SKM-1 (cell line): ENCODE data around the gene ZFP91.
A peak's percentile ranks its signal among the peaks of the same experiment; 100 is the strongest.
"Not testable (repeated sequence)": the region's sequence is repeated elsewhere in the genome, so short reads cannot be mapped to it uniquely, and the experiment has no call there.

ENCODE experiments used
- DNase-seq: peaks from one replicate; lab custom pipeline; 2025; ENCODE audit not compliant: unreplicated experiment; lab: John Stamatoyannopoulos, UW

The ZFP91 gene, protein sequence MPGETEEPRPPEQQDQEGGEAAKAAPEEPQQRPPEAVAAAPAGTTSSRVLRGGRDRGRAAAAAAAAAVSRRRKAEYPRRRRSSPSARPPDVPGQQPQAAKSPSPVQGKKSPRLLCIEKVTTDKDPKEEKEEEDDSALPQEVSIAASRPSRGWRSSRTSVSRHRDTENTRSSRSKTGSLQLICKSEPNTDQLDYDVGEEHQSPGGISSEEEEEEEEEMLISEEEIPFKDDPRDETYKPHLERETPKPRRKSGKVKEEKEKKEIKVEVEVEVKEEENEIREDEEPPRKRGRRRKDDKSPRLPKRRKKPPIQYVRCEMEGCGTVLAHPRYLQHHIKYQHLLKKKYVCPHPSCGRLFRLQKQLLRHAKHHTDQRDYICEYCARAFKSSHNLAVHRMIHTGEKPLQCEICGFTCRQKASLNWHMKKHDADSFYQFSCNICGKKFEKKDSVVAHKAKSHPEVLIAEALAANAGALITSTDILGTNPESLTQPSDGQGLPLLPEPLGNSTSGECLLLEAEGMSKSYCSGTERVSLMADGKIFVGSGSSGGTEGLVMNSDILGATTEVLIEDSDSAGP

DNA sequence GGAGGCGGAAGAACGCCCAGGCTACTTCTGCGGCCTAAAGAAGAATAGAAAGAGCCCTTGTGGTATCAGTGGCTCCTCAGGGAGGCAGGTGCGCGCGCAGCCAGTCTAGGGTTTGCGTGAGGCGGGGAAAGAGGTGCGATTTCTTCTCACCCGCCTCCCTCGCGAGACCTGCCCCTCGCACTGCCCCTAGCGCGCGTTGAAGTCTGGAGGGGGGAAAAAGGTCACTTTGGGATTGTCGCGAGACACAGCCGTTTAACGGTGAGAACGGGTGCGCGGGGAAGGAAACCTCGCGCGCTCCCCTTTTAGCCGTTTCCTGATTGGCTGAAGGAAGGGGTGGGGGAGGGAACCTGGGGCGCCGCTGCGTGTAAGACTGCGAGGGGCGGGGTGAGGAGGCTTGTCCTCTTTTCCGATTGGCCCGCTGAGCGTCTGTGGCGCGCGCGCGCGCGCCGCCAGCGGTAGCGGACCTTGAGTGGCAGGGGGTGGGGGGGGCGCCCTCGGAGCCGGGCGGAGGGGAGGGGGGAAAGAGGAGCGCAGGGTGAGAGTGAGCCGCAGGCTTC is at the start of gene ZFP91:
Gene ZFP91 (plus strand): TSS at position 429 of the 557 bp plus-strand sequence. CDS start 219 bp downstream, outside the sequence.
- DNase-seq: peak; percentile 92

DNA sequence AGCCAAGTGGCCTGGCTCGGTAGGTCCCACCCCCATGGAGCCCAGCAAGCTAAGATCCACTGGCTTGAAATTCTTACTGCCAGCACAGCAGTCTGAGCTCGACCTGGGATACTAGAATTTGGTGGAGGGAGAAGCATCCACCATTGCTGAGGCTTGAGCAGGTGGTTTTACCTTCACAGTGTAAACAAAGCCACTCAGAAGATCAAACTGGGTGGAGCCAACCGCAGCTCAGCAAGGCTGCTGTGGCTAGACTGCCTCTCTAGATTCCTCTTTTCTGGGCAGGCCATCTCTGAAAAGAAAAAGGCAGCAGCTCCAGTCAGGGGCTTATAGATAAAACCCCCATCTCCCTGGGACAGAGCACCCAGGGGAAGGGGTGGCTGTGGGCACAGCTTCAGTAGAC is 48.6 kb upstream of the ZFP91 start:
- no peak for DNase-seq

DNA sequence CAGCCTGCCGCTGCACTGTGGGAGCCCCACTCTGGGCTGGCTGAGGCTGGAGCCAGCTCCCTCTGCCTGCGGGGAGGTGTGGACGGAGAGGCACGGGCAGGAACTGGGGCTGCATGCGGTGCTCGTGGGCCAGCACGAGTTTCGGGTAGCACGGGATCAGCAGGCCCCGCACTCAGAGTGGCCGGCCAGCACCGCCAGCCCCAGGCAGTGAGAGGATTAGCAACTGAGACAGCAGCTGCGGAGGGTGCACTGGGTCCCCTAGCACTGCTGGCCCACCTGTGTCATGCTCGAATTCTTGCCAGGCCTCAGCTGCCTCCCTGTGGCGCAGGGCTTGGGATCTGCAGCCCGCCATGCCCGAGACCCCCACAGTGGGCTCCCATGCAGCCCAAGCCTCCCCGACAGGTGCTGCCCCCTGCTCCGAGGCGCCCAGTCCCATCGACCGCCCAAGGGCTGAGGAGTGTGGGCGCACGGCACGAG is 47.0 kb upstream of the ZFP91 start:
- DNase-seq: no peak

DNA sequence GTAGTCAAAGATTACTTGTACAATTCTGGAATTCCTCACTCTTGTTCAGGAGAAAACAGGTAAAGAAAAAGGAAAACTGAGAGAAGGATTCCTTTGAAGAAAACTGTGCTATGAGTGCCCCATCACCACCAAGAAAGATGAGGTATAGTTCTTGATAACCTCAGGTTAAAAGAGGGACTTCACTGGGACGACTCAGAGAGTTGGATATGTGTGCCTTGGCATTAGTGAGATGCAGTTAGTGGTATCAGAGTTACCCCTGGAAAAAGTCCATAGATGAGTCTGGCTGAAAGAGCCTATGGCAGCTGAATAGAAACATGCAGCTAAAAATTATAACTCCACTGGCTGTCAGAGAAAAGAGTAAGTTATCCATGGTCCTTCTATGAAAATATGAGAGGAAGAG is 32.0 kb upstream of the ZFP91 start:
- DNase-seq: no peak

DNA sequence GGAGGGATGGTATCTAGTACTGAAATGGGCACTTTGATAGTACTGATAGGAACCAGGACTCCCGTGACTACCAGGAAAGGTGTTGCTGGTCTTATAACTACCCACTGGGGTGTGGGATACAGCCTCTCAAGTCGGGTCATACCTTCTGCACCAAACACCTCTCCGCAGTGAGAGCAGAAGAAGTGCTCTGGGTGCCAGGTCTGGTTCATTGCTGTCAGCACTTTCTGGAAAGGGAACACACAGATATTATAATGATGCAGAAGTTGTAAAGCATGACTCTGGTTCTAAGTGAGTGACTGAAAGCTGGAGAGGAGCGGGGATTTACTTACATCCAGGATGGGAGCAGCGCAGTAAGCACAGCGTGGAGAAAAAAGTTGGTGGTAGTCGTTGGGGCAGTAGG is 29.2 kb upstream of the ZFP91 start:
- no peak for DNase-seq

DNA sequence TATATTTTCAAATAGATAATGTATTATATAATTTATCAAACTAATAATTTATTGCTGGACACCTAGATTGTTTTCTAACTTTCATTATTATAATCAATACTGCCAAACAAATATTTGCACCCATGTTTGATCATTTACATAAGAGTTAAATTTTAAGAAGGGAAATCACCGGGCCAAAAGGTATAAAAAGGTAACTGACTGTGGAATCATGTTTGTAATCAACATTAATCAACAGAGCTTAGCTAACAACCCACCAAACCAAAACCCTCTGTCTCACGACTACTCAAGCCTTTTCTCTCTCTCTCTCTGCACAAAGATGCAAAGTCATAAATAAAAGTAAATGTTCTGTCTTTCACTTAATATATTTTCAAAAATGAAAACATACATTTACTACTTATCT is 18.0 kb upstream of the ZFP91 start:
- DNase-seq: no peak

DNA sequence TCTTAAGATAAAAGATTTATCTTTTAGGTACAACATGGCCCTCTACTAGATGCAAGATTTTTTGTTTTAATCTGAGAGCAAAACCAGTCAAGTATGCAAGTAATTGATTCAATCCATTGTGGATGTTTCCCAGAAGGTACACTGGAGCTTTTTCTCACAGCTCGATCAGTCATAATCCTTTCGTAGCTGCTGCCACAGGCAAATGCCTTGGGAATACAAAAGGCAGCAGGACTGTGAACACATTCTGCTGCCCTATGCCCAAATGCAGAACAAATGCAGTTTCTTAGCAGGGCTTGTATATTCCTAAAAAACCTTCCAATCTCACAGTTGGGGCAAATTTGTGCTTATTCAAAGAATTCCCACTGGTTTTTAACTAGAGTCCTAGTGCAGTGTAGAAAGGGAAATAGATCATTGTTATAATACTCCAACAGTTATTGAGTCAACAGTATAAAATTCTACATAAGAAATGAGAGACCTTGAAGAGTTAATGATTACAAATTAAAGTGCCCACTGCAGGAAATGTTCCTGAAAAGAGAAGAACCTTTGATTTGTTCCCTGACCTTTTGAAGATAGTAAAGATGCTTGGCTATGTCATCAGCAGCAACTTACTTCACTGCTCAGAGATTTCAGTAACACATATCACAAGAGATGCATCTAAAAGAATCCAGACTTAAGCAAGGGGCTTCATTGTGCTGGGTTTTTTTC is 17.3 kb upstream of the ZFP91 start:
- DNase-seq: no peak

DNA sequence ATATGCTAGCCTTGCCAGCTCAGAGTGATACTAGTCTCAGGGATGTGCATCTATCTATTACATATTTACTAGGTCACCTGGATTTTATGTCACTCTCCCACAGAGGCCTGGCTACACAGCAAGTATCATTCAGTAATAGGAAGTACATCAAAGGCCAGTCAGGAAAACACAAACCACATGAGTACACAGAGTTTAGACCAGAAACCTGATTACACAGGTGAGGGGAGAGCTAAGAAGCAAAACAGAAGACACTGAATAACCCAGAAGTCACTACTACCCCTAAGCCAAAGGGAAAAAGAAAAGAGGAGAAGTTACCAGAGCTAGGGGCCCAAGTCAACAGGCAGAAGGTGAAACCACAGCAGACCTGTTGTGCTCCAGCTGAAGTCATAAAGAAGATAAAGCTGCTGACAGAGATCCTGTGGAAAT is 16.5 kb upstream of the ZFP91 start:
- DNase-seq: no peak

DNA sequence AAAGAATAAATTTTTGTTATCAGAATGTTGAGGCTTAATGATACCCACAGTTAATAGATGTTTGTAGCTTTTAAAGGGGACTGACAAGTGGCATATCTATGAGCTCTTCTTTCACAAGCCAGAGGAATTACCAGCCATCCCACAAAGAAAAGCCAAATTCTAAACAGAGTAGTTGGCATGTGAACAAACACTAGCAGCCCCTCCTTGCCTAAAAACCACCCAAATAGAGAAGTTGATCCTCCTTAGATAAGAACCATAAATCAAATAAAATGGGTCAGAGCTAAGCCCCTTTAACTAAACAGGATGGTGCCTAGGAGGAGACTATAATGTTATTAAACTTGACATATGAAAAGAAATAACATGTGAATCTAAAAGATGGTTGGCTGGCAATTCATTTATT is 14.6 kb upstream of the ZFP91 start:
- no peak for DNase-seq

DNA sequence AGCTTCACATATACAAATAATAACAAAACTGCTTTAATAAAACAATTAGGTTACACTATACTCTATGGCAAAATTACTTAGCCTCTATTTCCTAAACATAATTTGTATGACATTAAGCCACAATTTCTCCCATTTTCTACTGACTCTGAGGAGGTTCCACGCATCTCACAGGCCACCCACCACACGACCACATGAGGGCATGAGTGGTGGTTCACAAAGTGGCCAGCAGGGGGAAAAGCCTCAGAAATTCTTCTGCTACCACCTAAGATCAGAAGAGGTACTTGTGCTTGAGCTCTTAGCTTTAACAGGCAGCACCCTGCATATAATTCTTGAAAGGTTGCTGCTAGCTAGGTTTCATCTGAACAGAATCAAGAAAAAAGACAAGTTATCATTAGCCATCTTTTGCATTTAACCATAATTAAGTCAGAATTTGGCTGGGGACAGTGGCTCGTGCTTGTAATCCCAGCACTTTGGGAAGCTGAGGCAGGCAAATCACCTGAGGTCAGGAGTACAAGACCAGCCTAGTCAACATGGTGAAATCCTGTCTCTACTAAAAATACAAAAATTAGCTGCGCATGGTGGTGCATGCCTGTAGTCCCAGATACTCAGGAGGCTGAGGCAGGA is 10.9 kb upstream of the ZFP91 start:
- DNase-seq: peak; percentile 29

DNA sequence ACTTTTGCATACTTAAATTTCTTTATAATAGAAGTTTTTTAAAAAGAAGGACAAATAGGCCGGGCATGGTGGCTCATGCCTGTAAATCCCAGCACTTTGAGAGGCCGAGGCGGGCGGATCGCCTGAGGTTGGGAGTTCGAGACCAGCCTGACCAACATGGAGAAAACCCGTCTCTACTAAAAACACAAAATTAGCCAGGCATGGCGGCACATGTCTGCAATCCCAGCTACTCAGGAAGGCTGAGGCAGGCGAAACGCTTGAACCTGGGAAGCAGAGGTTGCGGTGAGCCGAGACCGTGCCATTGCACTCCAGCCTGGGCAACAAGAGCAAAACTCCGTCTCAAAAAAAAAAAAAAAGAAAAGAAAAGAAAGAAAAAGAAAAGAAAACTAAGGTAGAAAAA is 6.0 kb upstream of the ZFP91 start:
- DNase-seq: not testable (repeated sequence)

DNA sequence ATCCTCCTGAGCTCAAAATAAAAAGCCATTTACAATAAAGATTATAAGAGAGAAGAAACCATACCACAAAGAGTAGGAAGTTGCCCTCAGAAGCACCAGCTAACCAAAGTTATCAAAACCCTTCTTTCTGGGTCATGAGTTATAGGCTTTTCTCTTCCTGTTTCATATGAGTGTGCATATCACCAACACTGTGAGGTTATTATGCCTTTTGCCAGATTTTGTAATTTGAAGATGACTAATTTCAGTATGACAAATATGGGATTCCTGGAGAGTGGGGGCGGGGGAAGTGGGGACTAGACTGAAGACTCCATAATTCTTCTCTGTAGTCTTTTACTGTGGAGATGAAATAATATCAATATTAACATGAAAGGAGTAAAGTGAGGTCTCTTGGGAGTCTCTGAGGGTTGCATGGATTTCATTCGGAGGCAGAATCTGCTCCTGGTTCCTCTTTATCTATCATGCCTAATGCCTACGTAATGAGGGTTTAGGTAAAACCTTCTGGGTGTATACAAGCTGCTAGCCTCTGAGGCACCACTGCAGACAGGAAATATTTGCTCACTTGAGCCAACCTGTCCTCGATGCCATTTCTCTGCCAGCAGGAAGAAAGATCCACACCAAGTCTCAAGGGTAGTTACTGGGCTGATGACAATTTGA is 5.3 kb upstream of the ZFP91 start:
- DNase-seq: no peak

DNA sequence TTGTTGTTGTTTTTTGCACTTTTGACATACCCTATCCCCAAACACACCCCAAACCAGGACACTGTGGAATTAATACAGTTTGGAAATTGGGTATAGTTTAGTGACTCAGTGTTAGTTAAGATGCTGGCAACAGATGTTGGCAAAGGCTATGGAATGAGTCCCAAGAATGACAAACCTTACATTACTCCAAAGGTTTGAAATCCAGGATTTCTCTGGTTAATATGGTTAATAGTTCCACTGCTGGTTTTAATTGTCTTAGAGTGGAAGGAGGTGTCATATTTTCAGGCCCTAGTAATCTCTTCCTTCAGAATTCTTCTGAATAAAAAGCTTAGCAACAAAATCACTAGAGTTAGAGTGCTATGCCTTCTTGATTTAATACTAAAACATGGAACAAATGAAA is 4.0 kb upstream of the ZFP91 start:
- DNase-seq: no peak

DNA sequence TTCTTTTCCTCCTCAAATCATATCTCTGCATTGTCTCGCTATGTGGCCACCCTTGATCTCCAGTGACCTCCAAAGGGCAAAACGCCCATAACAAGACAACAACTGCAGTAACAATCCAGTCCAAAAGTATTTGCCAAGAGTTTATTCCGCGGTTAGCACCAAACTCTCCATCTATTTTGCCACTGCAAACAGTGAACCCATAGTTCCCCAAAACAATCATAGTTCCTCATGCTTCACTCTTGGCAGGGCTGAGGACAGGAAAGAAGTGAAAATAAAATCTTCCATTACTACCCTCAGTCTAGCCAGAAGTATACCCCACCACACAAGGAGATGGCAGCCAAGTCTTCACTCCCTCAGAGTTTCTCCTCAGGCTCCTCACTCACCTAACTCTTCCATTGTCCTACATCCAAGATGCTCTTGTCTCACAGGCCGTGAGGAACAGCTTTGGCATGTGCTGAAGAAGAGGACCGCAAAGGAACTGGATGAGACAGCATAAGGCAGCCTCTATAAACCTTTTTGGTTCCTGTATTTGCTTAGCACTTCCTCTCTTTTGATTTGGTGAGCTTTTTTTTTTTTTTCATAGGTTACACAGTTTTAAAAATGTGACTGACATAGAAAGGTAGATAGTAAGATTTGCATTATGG is 3.4 kb upstream of the ZFP91 start, which contains the start of gene LPXN:
Gene LPXN (minus strand): TSS at position 480 of the 644 bp plus-strand sequence. CDS start 84 bp downstream, at position 396.
- DNase-seq: peak; percentile 86

DNA sequence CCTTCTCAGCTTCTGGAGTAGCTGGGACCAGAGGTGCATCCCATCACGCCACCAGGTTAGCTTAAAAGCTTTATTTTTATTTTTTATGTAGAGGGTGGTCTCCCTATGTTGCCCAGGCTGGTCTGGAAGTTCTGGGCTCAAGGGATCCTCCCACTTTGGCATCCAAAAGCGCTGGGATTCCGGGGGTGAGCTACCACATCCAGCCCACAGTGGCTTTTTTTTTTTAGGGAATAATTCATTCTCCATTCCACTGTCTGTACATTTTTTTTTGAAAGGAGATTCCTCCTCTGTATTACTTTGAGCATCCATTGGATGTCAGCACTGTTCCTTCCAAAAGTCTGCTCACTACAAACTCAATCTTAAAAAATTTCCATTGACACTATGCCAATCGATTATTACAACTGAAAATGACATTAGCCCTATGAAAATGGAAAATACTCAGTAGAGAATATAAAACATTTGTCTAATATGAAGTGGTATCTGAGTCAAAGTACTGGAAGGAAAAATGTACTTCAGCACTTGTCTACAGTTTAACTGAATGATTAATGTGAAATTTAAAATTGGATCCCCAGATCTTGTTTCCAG is 1.9 kb upstream of the ZFP91 start:
- DNase-seq: no peak

DNA sequence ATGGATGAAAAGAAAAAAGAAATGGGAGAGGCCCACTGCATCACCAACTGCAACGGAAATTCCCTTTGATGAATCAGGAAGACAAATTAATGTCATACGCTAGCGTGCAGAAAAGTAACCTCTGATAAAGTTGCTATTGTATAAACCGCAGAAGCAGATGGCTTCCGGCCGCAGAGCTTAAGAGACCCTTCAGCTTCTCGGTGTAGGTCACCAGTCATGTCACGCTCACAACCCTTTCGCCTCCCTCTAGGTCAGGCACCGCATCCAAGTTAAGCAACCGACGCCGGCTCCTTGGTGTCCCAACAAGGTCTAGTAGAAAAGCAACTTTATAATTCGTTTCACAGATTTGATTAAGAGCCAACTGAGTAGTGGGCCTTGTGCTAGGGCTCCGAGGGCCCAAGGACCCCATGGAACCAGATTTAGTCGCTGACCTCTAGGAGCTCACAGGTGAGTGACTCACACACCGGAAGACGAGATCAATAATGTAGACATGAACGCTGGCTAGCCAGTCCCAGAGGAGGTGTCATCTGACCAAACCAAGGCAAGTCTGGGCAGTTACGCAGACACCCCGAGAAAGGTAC is 1.2 kb upstream of the ZFP91 start:
- DNase-seq: peak; percentile 78

DNA sequence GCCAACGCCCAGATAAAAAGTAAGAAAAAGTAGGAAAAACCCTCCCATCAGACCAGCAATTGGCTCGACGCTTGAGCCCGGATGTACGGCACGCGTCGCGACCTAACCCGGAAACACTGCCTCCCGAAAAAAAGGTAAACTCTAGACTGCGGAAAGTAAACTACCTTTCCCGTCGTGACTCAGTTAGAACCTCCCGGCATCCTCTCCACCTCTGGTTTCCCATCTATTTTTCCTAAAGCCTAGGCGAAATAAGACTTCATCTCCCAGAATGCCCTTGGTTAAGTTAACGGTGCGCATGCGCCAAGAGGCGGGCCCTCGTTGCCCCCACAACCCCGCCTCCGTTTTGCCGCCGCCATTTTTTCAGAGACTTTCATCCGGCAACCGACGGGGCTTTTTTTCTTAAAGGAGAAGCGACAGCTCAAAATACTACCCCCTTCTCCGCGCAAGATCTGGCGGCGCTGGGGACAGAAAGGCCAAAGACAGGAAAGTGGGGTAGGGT is 678 bp upstream of the ZFP91 start:
- DNase-seq: peak; percentile 99

DNA sequence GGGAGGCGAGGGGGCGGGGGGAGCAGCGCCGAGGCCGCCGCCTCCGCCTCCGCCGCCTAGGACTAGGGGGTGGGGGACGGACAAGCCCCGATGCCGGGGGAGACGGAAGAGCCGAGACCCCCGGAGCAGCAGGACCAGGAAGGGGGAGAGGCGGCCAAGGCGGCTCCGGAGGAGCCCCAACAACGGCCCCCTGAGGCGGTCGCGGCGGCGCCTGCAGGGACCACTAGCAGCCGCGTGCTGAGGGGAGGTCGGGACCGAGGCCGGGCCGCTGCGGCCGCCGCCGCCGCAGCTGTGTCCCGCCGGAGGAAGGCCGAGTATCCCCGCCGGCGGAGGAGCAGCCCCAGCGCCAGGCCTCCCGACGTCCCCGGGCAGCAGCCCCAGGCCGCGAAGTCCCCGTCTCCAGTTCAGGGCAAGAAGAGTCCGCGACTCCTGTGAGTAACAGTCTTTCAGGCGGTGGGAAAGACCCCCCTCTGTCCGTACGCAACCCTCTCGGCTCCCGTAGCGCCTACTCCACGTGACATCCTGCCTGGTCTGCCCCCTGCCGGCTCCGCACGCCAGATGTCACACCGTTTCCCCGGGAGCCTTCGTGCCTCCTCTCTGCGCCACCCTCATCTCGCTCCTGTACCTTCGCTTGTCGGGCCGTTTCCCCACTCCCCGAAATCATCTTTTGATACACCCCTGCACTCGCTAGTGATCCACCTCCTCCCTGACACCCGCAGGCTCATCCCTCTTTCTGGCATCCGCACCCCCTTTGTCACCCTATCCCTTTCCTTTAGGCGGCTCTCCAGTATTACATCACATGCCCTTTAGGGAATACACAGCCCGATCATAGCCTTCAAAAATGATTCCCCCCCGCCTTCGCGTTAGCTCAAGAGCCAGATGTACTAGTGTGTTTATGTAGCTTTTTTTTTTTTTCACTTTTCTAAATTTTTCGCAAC is 598 bp downstream of the ZFP91 start:
- peak; percentile 86 for DNase-seq
